Endothelial cell of umbilical vein (primary cell): ENCODE data around the gene ST6GALNAC3. TPM values are rescaled to one million over a fixed set of nuclear protein-coding genes. Genes with fewer than 3 reads are reported as not detected.

Experiments used
- BruUV-seq: library from RNA; stranded (reverse); fragments of 400-500 nt; replicated peaks from 2 replicates; lab custom pipeline; 2021; lab: Mats Ljungman, UMichigan
- CTCF ChIA-PET: fragments of 300-600, 350-600 bp; sonication (Branson Sonifier 250); formaldehyde crosslinking; loops from one replicate; lab custom pipeline; 2021; ENCODE audit warnings: antibody characterized with exemption, inconsistent platforms; lab: Charles Lee
- POLR2A ChIA-PET: fragments of 300-600, 350-600 bp; sonication (Branson Sonifier 250); formaldehyde crosslinking; loops from one replicate; lab custom pipeline; 2021; ENCODE audit warnings: antibody characterized with exemption, inconsistent platforms; lab: Charles Lee
- DNase-seq: peaks from one replicate; pipeline ENCODE4 v3.0.0-alpha.2; 2011; ENCODE audit warnings: low read depth, low spot score
- FAIRE-seq: peaks from 2 replicates; lab custom pipeline; 2011; peaks lifted over from hg19 to GRCh38; lab: Jason Lieb, UNC
- H2AFZ ChIP-seq: 2 replicates; pipeline ENCODE4 v1.6.0; 2012; ENCODE audit warnings: low read depth, low read length, control low read depth, inconsistent platforms
- H3K27ac ChIP-seq: 2 replicates; pipeline ENCODE4 v1.5.1; 2011; ENCODE audit warnings: low read depth, mild to moderate bottlenecking, control low read depth, low read length, moderate library complexity; ENCODE audit not compliant: insufficient read depth
- H3K27me3 ChIP-seq, 2 experiments: 2 replicates each; pipeline versions ENCODE4 v1.6.0 to v1.6.1; 2011; ENCODE audit warnings: low read length in 2 of 2, mixed read lengths in 1 of 2; ENCODE audit not compliant: control insufficient read depth in 2 of 2, insufficient read depth in 2 of 2
- H3K36me3 ChIP-seq, 2 experiments: 2 replicates in 1 of 2; 3 replicates in 1 of 2; pipeline ENCODE4 v1.5.1; 2011; ENCODE audit warnings: low read length in 2 of 2, mild to moderate bottlenecking in 1 of 2, moderate library complexity in 1 of 2; ENCODE audit not compliant: control insufficient read depth in 2 of 2, insufficient read depth in 2 of 2; ENCODE audit errors: extremely low read depth in 1 of 2
- H3K4me1 ChIP-seq: 3 replicates; pipeline ENCODE4 v1.5.1; 2011; ENCODE audit warnings: mild to moderate bottlenecking, low read length; ENCODE audit not compliant: control insufficient read depth, insufficient read depth; ENCODE audit errors: extremely low read depth
- H3K4me2 ChIP-seq: 2 replicates; pipeline ENCODE4 v1.6.1; 2011; ENCODE audit warnings: low read length, control low read depth, mixed read lengths; ENCODE audit not compliant: insufficient read depth
- H3K4me3 ChIP-seq, 3 experiments: fragments of 200-600 bp in 1 of 3; sonication (generic), shearing (Covaris generic) in 1 of 3; replicated peaks in 1 of 3; 2 replicates each; pipeline ENCODE4 v1.5.1; 2011 to 2016; ENCODE audit warnings: control low read depth in 3 of 3, low read length in 3 of 3, mild to moderate bottlenecking in 2 of 3, inconsistent platforms in 1 of 3, low read depth in 1 of 3, moderate library complexity in 1 of 3; ENCODE audit not compliant: insufficient read depth in 1 of 3
- H3K79me2 ChIP-seq: 2 replicates; pipeline ENCODE4 v1.6.0; 2012; ENCODE audit warnings: low read length, inconsistent platforms; ENCODE audit not compliant: control insufficient read depth, insufficient read depth
- H3K9ac ChIP-seq: replicated peaks from 2 replicates; pipeline ENCODE3; 2011; ENCODE audit warnings: low read length, control low read depth; ENCODE audit not compliant: insufficient read depth; ENCODE audit errors: extremely low read depth
- H3K9me1 ChIP-seq: replicated peaks from 3 replicates; pipeline ENCODE4 v1.6.0; 2011; ENCODE audit warnings: mild to moderate bottlenecking, low read length; ENCODE audit not compliant: control insufficient read depth, insufficient read depth; ENCODE audit errors: extremely low read depth
- H3K9me3 ChIP-seq: replicated peaks from 2 replicates; pipeline ENCODE4 v1.5.1; 2012; ENCODE audit warnings: low read length, inconsistent platforms; ENCODE audit not compliant: control insufficient read depth, insufficient read depth
- H4K20me1 ChIP-seq: replicated peaks from 2 replicates; pipeline ENCODE3; 2011; ENCODE audit warnings: mild to moderate bottlenecking, low read length; ENCODE audit not compliant: control insufficient read depth, insufficient read depth; ENCODE audit errors: extremely low read depth
- CTCF ChIP-seq, 2 donors: IDR thresholded peaks; 1 replicate in 1 of 2; 2 replicates in 1 of 2; pipeline ENCODE4 v1.5.1; 2011; ENCODE audit warnings: low read length in 2 of 2, mild to moderate bottlenecking in 2 of 2, moderate library complexity in 2 of 2, control low read depth in 1 of 2, inconsistent platforms in 1 of 2, low read depth in 1 of 2; ENCODE audit not compliant: insufficient read depth in 1 of 2; ENCODE audit errors: extremely low read depth in 1 of 2
- EZH2 ChIP-seq: IDR thresholded peaks from 2 replicates; pipeline ENCODE4 v1.6.1; 2012; ENCODE audit warnings: borderline replicate concordance, low read depth, mild to moderate bottlenecking, moderate library complexity, low read length, inconsistent platforms; ENCODE audit not compliant: severe bottlenecking
- FOS ChIP-seq: IDR thresholded peaks from 2 replicates; pipeline ENCODE4 v1.6.1; 2011; ENCODE audit warnings: mild to moderate bottlenecking, low read length, moderate library complexity, borderline replicate concordance; ENCODE audit not compliant: insufficient read depth
- GATA2 ChIP-seq: IDR thresholded peaks from 2 replicates; pipeline ENCODE4 v1.7.0; 2011; ENCODE audit warnings: low read depth, mild to moderate bottlenecking, moderate library complexity, mixed read lengths, low read length; ENCODE audit not compliant: insufficient read length, insufficient read depth
- JUN ChIP-seq: IDR thresholded peaks from 2 replicates; pipeline ENCODE4 v1.6.1; 2011; ENCODE audit warnings: borderline replicate concordance, low read depth; ENCODE audit not compliant: insufficient read length, insufficient read depth
- MYC ChIP-seq: IDR thresholded peaks from one replicate; pipeline ENCODE4 v1.6.1; 2011; ENCODE audit warnings: mild to moderate bottlenecking, low read depth, low read length
- POLR2A ChIP-seq: IDR thresholded peaks from 2 replicates; pipeline ENCODE4 v1.6.1; 2012; ENCODE audit warnings: low read depth, mild to moderate bottlenecking, control low read depth, low read length
- POLR2AphosphoS5 ChIP-seq: IDR thresholded peaks from 2 replicates; pipeline ENCODE4 v1.6.1; 2012; ENCODE audit warnings: low read depth, mild to moderate bottlenecking, control low read depth, low read length, moderate library complexity; ENCODE audit not compliant: insufficient read depth
- dilution Hi-C: fragments of 300-500 bp; cut with MboI; formaldehyde crosslinking; loops from one replicate; pipeline ENCODE4 v1.15.0; 2019; ENCODE audit warnings: low sequenced_read_pairs; ENCODE audit not compliant: extremely low pct_ligation_motif_present
- intact Hi-C: fragments of 100-400 bp; cut with micrococcal nuclease; formaldehyde crosslinking; loops from one replicate; pipeline ENCODE4 v1.10.0; 2022
- polyA plus RNA-seq, 4 experiments: library from polyadenylated mRNA; depleted of rRNA in 3 of 4; stranded (reverse) in 3 of 4; unstranded in 1 of 4; fragments of >200 nt; gene quantifications; 2 replicates each; pipeline versions ENCODE4 v1.2.1 to v1.2.3, GENCODE V29; 2011 to 2012; ENCODE audit warnings: missing spikeins in 1 of 4
- total RNA-seq: library from RNA; stranded (reverse); gene quantifications from 2 replicates; pipeline ENCODE4 v1.2.3, GENCODE V29; 2021

Gene ST6GALNAC3
- total and polyA plus RNA-seq, 2 donors (not counting 3 experiments of a cell fraction or from before 2014, with no cell fraction given): 7.6 to 48.3 TPM

- ChIA-PET POLR2A (no interaction called here), CTCF (interaction anchor here (1.5 to 1.7 kb wide), 2 partner anchors 10 to 12 kb away, joined by 4 to 10 read pairs; no protein-coding TSS in a partner anchor)
- Histone ChIP-seq H4K20me1 (no peaks in the 10 kb centered on the region), H3K4me2 (no peak overlapping the region), H2AFZ (no peak overlapping the region), H3K4me3 (no peak overlapping the region), H3K27me3 (no peaks in the 10 kb centered on the region), H3K27ac (no peak overlapping the region), H3K9me1 (no peaks in the 10 kb centered on the region), H3K9ac (no peak overlapping the region), H3K9me3 (no peaks in the 10 kb centered on the region), H3K36me3 (no peaks in the 10 kb centered on the region), H3K4me1 (no peaks in the 10 kb centered on the region), H3K79me2 (peaks cover 7% of the 10 kb centered on the region)
- no peak for TF ChIP-seq JUN
- no peak for TF ChIP-seq FOS
- no peak for TF ChIP-seq POLR2AphosphoS5
- TF ChIP-seq POLR2A: no peak
- TF ChIP-seq EZH2: no peak
- no peak for TF ChIP-seq MYC
- no peak for TF ChIP-seq CTCF (IDR thresholded peaks at IDR 0.05; ENCODE audit: extremely low read depth in 1 of 2, insufficient read depth in 1 of 2, low read depth in 1 of 2, low read length in 2 of 2)
- no peak for TF ChIP-seq GATA2
- intact Hi-C loops: no loop called here
- no TSS peak for BruUV-seq
- dilution Hi-C loops: no loop called here
- DNase-seq (no peak), FAIRE-seq (no peak)
These were observed 89.6 kb downstream of the ST6GALNAC3 start for GRCh38 chr1:76164165-76164564.
